Measurements from ENCODE around the gene RNASE1. TPM values are rescaled to one million over a fixed set of nuclear protein-coding genes. Genes with fewer than 3 reads are reported as not detected.

Gene RNASE1
- total and polyA plus RNA-seq, 9 of the 15 experiments (the other 6 are each of a cell fraction or from before 2014, with no cell fraction given), result 6.4 to 33.3 (median 13.9) TPM

- no peak for TF ChIP-seq KAT8 (IDR thresholded peaks at IDR 0.05; ENCODE audit: low read depth)
- no peak for TF ChIP-seq PHB2 (IDR thresholded peaks at IDR 0.05; ENCODE audit: low read depth)
- 0 out of 2 replicates have a peak, but pooled peaks have one; percentile 33 for TF ChIP-seq CBX1 (IDR thresholded peaks at IDR 0.05; ENCODE audit: low read depth)
- TF ChIP-seq CBX5 (IDR thresholded peaks at IDR 0.05; ENCODE audit: borderline replicate concordance, low read depth), result peak; percentile 70; the same call in 1 of the 2 replicates
- TF ChIP-seq MNT (conservative IDR thresholded peaks at IDR 0.05), result peak in 1 of 2 experiments; percentile 60; a peak in 2 of 4 replicates
- no peak for TF ChIP-seq ZNF766 (CRISPR knock-in tag; conservative IDR thresholded peaks at IDR 0.05)
- TF ChIP-seq UBTF (IDR thresholded peaks at IDR 0.05; ENCODE audit: borderline replicate concordance in 1 of 2, low read depth in 2 of 2, low read length in 2 of 2), result no peak
- TF ChIP-seq SMAD4 (CRISPR knock-in tag; conservative IDR thresholded peaks at IDR 0.05), result 0 out of 2 replicates have a peak, but pooled peaks have one; percentile 28
- TF ChIP-seq ZFP36 (IDR thresholded peaks at IDR 0.05; ENCODE audit: low read depth, low read length, partially characterized antibody), result peak; percentile 97
- no peak for TF ChIP-seq ZNF165 (CRISPR knock-in tag; IDR thresholded peaks at IDR 0.05; ENCODE audit: borderline replicate concordance)
- TF ChIP-seq RBM34 (IDR thresholded peaks at IDR 0.05; ENCODE audit: borderline replicate concordance, insufficient read depth, low read length), result no peak
- no peak for TF ChIP-seq HMG20A (CRISPR knock-in tag; conservative IDR thresholded peaks at IDR 0.05)
- no peak for TF ChIP-seq FOXO4 (CRISPR knock-in tag; IDR thresholded peaks at IDR 0.05)
- TF ChIP-seq LEF1 (IDR thresholded peaks at IDR 0.05), result peak; percentile 65; the same call in 1 of the 2 replicates
- TF ChIP-seq PBX2 (CRISPR knock-in tag; IDR thresholded peaks at IDR 0.05; ENCODE audit: low read depth), result no peak
- TF ChIP-seq PBX2 (tag; conservative IDR thresholded peaks at IDR 0.05; ENCODE audit: low read depth), result no peak
- TF ChIP-seq BCOR (IDR thresholded peaks at IDR 0.05), result no peak
- peak; percentile 82 for TF ChIP-seq CBFA2T3 (IDR thresholded peaks at IDR 0.05)
- no peak for TF ChIP-seq XRCC4 (IDR thresholded peaks at IDR 0.05; ENCODE audit: extremely low read depth, insufficient read depth, insufficient read length)
- peak; percentile 45; the same call in 1 of the 2 replicates for TF ChIP-seq PML (IDR thresholded peaks at IDR 0.05; ENCODE audit: low read length)
- TF ChIP-seq TCFL5 (CRISPR knock-in tag; conservative IDR thresholded peaks at IDR 0.05), result no peak
Measured at GRCh38 chr14:20820063-20820904, 17.6 kb upstream of the RNASE1 start (continued).

Data from K562 (cell line).